ENCODE results near the gene SYCE1.
"Not testable (repeated sequence)": the region's sequence is repeated elsewhere in the genome, so short reads cannot be mapped to it uniquely, and the experiment has no call there.

Gene SYCE1

GRCh38 chr10:133520193-133520738, 45.1 kb downstream of the SYCE1 start:
- H2AFZ ChIP-seq (ENCODE audit: low read depth, low read length), result peak overlapping the region; percentile 97
- TF ChIP-seq EZH2 (IDR thresholded peaks at IDR 0.05; ENCODE audit: borderline replicate concordance, low read depth, low read length, severe bottlenecking) (no peak), CTCF (IDR thresholded peaks at IDR 0.05; ENCODE audit: borderline replicate concordance, extremely low read depth, low read length, poor library complexity, severe bottlenecking) (peak; percentile 89)
- H3K4me2 ChIP-seq (ENCODE audit: insufficient read depth, low read length), result peak overlapping the region; percentile 81
- DNase-seq (peak; percentile 94), ATAC-seq (ENCODE audit: insufficient read depth, low read depth) (peak; percentile 99)
- H3K4me1 ChIP-seq (ENCODE audit: insufficient read depth, low read length), result peaks cover 16% of the 10 kb centered on the region
- peak overlapping the region; percentile 24 to 64; a peak in 3 of 4 replicates for H3K4me3 ChIP-seq (ENCODE audit: low read depth in 1 of 2, low read length in 2 of 2)
- no peaks in the 10 kb centered on the region for H3K27me3 ChIP-seq (ENCODE audit: insufficient read depth, low read length, poor library complexity)
- no peaks in the 10 kb centered on the region for H4K20me1 ChIP-seq (ENCODE audit: insufficient read depth, low read length)
- peak overlapping the region; percentile 74 for H3K27ac ChIP-seq (ENCODE audit: low read length)
- H3K9me3 ChIP-seq (ENCODE audit: insufficient read depth, low read length, severe bottlenecking), result peaks cover 4% of the 10 kb centered on the region
- no peaks in the 10 kb centered on the region for H3K36me3 ChIP-seq (ENCODE audit: insufficient read depth, low read length)
- H3K79me2 ChIP-seq (ENCODE audit: insufficient read depth, low read length), result no peaks in the 10 kb centered on the region
- peak overlapping the region; percentile 59 for H3K9ac ChIP-seq (ENCODE audit: low read depth, low read length)

DNA sequence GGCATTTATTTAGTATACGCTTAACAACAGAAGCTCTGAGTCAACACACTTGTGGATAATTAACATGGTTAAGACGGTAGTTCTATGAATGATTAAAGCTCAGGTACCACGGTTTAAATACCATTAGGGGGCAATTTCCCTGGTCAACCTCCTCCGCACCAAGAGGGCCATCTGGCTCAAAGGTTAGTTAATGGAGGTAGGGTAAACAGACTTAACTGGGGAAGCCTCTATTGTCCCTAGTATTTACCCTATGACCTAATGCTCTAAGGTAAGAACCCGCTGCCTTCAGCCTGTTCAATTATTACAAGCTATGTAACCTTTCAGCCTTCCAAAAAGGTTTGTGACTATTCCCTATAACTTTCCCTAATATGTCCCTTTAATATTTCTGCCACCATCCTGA, 46.9 kb downstream of the SYCE1 start:
- H3K9me3 ChIP-seq (ENCODE audit: insufficient read depth, low read length, severe bottlenecking); H2AFZ ChIP-seq (ENCODE audit: low read depth, low read length); H3K4me3 ChIP-seq (ENCODE audit: low read depth in 1 of 2, low read length in 2 of 2); DNase-seq; ATAC-seq (ENCODE audit: insufficient read depth, low read depth); H3K9ac ChIP-seq (ENCODE audit: low read depth, low read length); H3K79me2 ChIP-seq (ENCODE audit: insufficient read depth, low read length); H4K20me1 ChIP-seq (ENCODE audit: insufficient read depth, low read length); H3K4me2 ChIP-seq (ENCODE audit: insufficient read depth, low read length); H3K27me3 ChIP-seq (ENCODE audit: insufficient read depth, low read length, poor library complexity); H3K27ac ChIP-seq (ENCODE audit: low read length); H3K36me3 ChIP-seq (ENCODE audit: insufficient read depth, low read length): not testable (repeated sequence)
- H3K4me1 ChIP-seq (ENCODE audit: insufficient read depth, low read length), result peaks cover 16% of the 10 kb centered on the region

- ATAC-seq (ENCODE audit: insufficient read depth, low read depth), result no peak
- Histone ChIP-seq H3K27me3 (ENCODE audit: insufficient read depth, low read length, poor library complexity) (no peaks in the 10 kb centered on the region), H3K9ac (ENCODE audit: low read depth, low read length) (no peak overlapping the region), H3K79me2 (ENCODE audit: insufficient read depth, low read length) (no peaks in the 10 kb centered on the region), H2AFZ (ENCODE audit: low read depth, low read length) (no peak overlapping the region), H3K27ac (ENCODE audit: low read length) (no peak overlapping the region), H3K9me3 (ENCODE audit: insufficient read depth, low read length, severe bottlenecking) (no peaks in the 10 kb centered on the region), H3K4me1 (ENCODE audit: insufficient read depth, low read length) (peaks cover 16% of the 10 kb centered on the region), H3K36me3 (ENCODE audit: insufficient read depth, low read length) (no peaks in the 10 kb centered on the region), H4K20me1 (ENCODE audit: insufficient read depth, low read length) (no peaks in the 10 kb centered on the region), H3K4me3 (ENCODE audit: low read depth in 1 of 2, low read length in 2 of 2) (no peak overlapping the region), H3K4me2 (ENCODE audit: insufficient read depth, low read length) (no peak overlapping the region)
- no peak for DNase-seq
- TF ChIP-seq EZH2 (IDR thresholded peaks at IDR 0.05; ENCODE audit: borderline replicate concordance, low read depth, low read length, severe bottlenecking) (no peak), CTCF (IDR thresholded peaks at IDR 0.05; ENCODE audit: borderline replicate concordance, extremely low read depth, low read length, poor library complexity, severe bottlenecking) (no peak)
These were observed 49.3 kb downstream of the SYCE1 start for GRCh38 chr10:133516057-133516456.

DNA sequence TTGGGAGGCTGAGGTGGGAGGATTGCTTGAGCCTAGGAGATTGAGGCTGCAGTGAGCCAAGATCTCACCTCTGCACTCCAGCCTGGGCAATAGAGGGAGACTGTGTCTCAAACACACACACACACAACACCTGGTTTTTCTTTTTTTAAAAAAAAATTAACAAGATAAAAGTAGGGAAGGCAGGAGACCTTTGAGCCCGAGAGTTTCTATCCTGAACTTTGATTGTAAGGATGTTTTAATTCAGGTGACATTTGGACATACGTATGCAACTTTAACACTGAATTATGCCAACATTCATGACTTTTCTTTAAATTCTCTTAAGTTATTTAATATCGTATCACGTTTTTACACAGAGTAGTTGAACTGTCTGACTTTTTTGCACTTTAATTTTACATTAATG, 49.9 kb downstream of the SYCE1 start:
- TF ChIP-seq EZH2 (IDR thresholded peaks at IDR 0.05; ENCODE audit: borderline replicate concordance, low read depth, low read length, severe bottlenecking) (no peak), CTCF (IDR thresholded peaks at IDR 0.05; ENCODE audit: borderline replicate concordance, extremely low read depth, low read length, poor library complexity, severe bottlenecking) (no peak)
- Histone ChIP-seq H3K27me3 (ENCODE audit: insufficient read depth, low read length, poor library complexity) (no peaks in the 10 kb centered on the region), H3K79me2 (ENCODE audit: insufficient read depth, low read length) (no peaks in the 10 kb centered on the region), H3K9ac (ENCODE audit: low read depth, low read length) (no peak overlapping the region), H4K20me1 (ENCODE audit: insufficient read depth, low read length) (no peaks in the 10 kb centered on the region), H3K4me2 (ENCODE audit: insufficient read depth, low read length) (no peak overlapping the region), H3K27ac (ENCODE audit: low read length) (no peak overlapping the region), H3K4me1 (ENCODE audit: insufficient read depth, low read length) (peaks cover 11% of the 10 kb centered on the region), H3K36me3 (ENCODE audit: insufficient read depth, low read length) (no peaks in the 10 kb centered on the region), H3K9me3 (ENCODE audit: insufficient read depth, low read length, severe bottlenecking) (no peaks in the 10 kb centered on the region), H3K4me3 (ENCODE audit: low read depth in 1 of 2, low read length in 2 of 2) (no peak overlapping the region), H2AFZ (ENCODE audit: low read depth, low read length) (no peak overlapping the region)
- DNase-seq (no peak), ATAC-seq (ENCODE audit: insufficient read depth, low read depth) (no peak)

Data from DND-41 (cell line).